M059J (cell line): ENCODE results near the gene PCSK6. TPM values are rescaled to one million over a fixed set of nuclear protein-coding genes. Genes with fewer than 3 reads are reported as not detected.

Source experiments
- DNase-seq: peaks from one replicate; pipeline ENCODE4 v3.0.0-alpha.2; 2012; ENCODE audit warnings: low read depth
- total RNA-seq: library from RNA; depleted of rRNA; stranded (reverse); fragments of >200 nt; shearing (Covaris generic); gene quantifications from 2 replicates; pipeline ENCODE4 v1.2.3, GENCODE V29; 2014

The PCSK6 gene
- total RNA-seq, 1 experiment from 2014 or later = not detected

- no peak for DNase-seq
Observed at GRCh38 chr15:101483462-101483861, 6.0 kb downstream of the PCSK6 start.

- peak; percentile 37 for DNase-seq
Observed at GRCh38 chr15:101482526-101483371, 6.8 kb downstream of the PCSK6 start.

GRCh38 chr15:101481917-101482525 lies 7.5 kb downstream of the PCSK6 start:
- DNase-seq = no peak

GRCh38 chr15:101481381-101481705 lies 8.2 kb downstream of the PCSK6 start:
- no peak for DNase-seq

GRCh38 chr15:101480613-101481380 lies 8.7 kb downstream of the PCSK6 start:
- no peak for DNase-seq

- DNase-seq = no peak
Observed at GRCh38 chr15:101479851-101480612, 9.5 kb downstream of the PCSK6 start.

- DNase-seq = no peak
Observed at GRCh38 chr15:101479342-101479845, 10.1 kb downstream of the PCSK6 start.

- peak; percentile 18 for DNase-seq
Observed at GRCh38 chr15:101478701-101479341, 10.7 kb downstream of the PCSK6 start.

- no peak for DNase-seq
Observed at GRCh38 chr15:101477851-101478362, 11.6 kb downstream of the PCSK6 start.

GRCh38 chr15:101476756-101477155 lies 12.8 kb downstream of the PCSK6 start:
- DNase-seq = no peak

GRCh38 chr15:101474983-101475382 lies 14.5 kb downstream of the PCSK6 start:
- DNase-seq = no peak

- no peak for DNase-seq
Observed at GRCh38 chr15:101474233-101474632, 15.3 kb downstream of the PCSK6 start.

GRCh38 chr15:101472033-101472432 lies 17.5 kb downstream of the PCSK6 start:
- DNase-seq = no peak

- no peak for DNase-seq
Observed at GRCh38 chr15:101470548-101471239, 18.8 kb downstream of the PCSK6 start.

- DNase-seq = no peak
Observed at GRCh38 chr15:101469520-101470288, 19.8 kb downstream of the PCSK6 start.

- DNase-seq = no peak
Observed at GRCh38 chr15:101466188-101466587, 23.3 kb downstream of the PCSK6 start.

- DNase-seq = no peak
Observed at GRCh38 chr15:101464999-101465669, 24.4 kb downstream of the PCSK6 start.

GRCh38 chr15:101464256-101464998 lies 25.1 kb downstream of the PCSK6 start:
- no peak for DNase-seq
